ENCODE results near the gene FAM13C.
"Not testable (repeated sequence)": the region's sequence is repeated elsewhere in the genome, so short reads cannot be mapped to it uniquely, and the experiment has no call there.

The FAM13C gene

DNA sequence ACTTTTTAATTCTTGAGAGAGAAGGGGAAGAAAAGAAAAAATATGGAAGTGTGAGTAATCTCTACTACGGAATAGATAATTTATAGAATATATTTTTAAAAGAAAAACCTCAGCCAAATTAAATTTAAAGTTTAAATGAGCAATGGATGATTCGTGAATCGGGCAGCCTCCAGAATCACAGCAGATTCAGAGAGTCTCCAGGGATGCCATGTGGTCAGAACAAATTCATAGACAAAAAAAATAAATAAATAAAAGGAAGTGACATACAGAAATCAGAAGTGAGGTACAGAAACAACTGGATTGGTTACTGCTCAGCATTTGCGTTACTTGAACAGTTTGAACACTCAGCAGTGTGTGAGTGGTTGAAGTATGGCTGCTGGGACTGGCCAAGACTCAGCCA lies 132.9 kb downstream of the FAM13C start:
- TF ChIP-seq SUZ12 (IDR thresholded peaks at IDR 0.05; ENCODE audit: extremely low read depth, insufficient read depth, insufficient read length) (no peak), YY1 (IDR thresholded peaks at IDR 0.05; ENCODE audit: insufficient read depth, insufficient read length) (no peak), ZNF274 (IDR thresholded peaks at IDR 0.05; ENCODE audit: low read depth, low read length) (no peak)
- no peaks in the 10 kb centered on the region for H3K9me3 ChIP-seq (ENCODE audit: insufficient read depth, low read length)
- H3K36me3 ChIP-seq (ENCODE audit: insufficient read depth, insufficient read length, low read length): no peaks in the 10 kb centered on the region
- no peak overlapping the region for H3K4me3 ChIP-seq (ENCODE audit: insufficient read length, low read depth)
- no peak for DNase-seq (ENCODE audit: low read depth, low spot score)
- no peak overlapping the region for H3K9ac ChIP-seq (ENCODE audit: insufficient read length, low read depth)
- H3K4me1 ChIP-seq (ENCODE audit: insufficient read depth, insufficient read length): no peaks in the 10 kb centered on the region
- H3K27me3 ChIP-seq (ENCODE audit: insufficient read depth, insufficient read length): no peaks in the 10 kb centered on the region

DNA sequence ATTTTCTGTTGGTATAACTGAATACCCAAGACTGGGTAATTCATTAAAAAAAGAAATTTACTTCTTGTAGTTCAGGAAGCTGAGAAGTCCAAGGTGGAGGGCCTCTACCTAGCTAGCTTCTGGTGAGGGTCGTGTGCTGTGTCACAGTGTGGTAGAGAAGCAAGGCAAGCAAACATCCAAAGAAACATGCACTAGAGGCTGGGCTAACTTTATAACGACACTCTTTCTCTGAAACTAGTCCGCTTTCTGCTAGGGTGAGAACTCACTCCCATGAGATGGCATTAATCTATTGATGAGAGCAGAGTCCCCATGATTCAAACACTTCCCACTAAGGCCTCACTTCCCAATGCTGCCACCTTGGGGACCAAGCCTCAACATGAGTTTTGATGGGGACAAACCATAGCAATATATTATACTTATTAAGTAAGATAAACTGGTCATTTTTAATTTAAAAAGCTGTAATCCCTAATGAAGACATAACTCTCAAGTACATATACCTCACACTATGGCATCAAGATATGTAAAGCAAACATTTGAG lies 135.1 kb downstream of the FAM13C start:
- Histone ChIP-seq H3K27me3 (ENCODE audit: insufficient read depth, insufficient read length) (no peaks in the 10 kb centered on the region), H3K4me1 (ENCODE audit: insufficient read depth, insufficient read length) (no peaks in the 10 kb centered on the region), H3K9ac (ENCODE audit: insufficient read length, low read depth) (no peak overlapping the region), H3K36me3 (ENCODE audit: insufficient read depth, insufficient read length, low read length) (no peaks in the 10 kb centered on the region), H3K4me3 (ENCODE audit: insufficient read length, low read depth) (no peak overlapping the region), H3K9me3 (ENCODE audit: insufficient read depth, low read length) (no peaks in the 10 kb centered on the region)
- no peak for TF ChIP-seq YY1 (IDR thresholded peaks at IDR 0.05; ENCODE audit: insufficient read depth, insufficient read length)
- no peak for TF ChIP-seq SUZ12 (IDR thresholded peaks at IDR 0.05; ENCODE audit: extremely low read depth, insufficient read depth, insufficient read length)
- TF ChIP-seq ZNF274 (IDR thresholded peaks at IDR 0.05; ENCODE audit: low read depth, low read length): no peak
- DNase-seq (ENCODE audit: low read depth, low spot score): no peak

DNA sequence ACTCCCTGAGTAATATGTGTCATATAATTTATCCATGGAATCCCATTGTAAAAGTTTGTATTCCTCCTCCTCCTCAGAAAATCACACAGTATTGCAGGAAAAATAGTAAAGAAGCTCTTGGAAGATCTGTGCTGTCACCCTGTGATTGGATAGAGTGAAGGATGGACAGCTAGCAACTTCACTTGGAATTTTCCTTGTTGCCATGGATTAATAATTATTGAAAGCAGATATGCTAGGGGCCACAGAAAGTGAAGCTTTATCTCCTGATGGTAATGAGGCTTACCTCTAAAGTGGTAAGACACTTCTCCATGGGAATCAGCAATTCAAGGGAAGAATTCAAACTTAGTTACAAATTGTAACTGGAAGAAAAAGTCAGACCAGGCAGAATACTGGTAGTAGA lies 137.1 kb downstream of the FAM13C start:
- Histone ChIP-seq H3K9ac (ENCODE audit: insufficient read length, low read depth) (no peak overlapping the region), H3K4me3 (ENCODE audit: insufficient read length, low read depth) (no peak overlapping the region), H3K27me3 (ENCODE audit: insufficient read depth, insufficient read length) (no peaks in the 10 kb centered on the region), H3K9me3 (ENCODE audit: insufficient read depth, low read length) (no peaks in the 10 kb centered on the region), H3K4me1 (ENCODE audit: insufficient read depth, insufficient read length) (no peaks in the 10 kb centered on the region), H3K36me3 (ENCODE audit: insufficient read depth, insufficient read length, low read length) (no peaks in the 10 kb centered on the region)
- DNase-seq (ENCODE audit: low read depth, low spot score): no peak
- no peak for TF ChIP-seq ZNF274 (IDR thresholded peaks at IDR 0.05; ENCODE audit: low read depth, low read length)
- TF ChIP-seq SUZ12 (IDR thresholded peaks at IDR 0.05; ENCODE audit: extremely low read depth, insufficient read depth, insufficient read length): no peak
- TF ChIP-seq YY1 (IDR thresholded peaks at IDR 0.05; ENCODE audit: insufficient read depth, insufficient read length): no peak

DNA sequence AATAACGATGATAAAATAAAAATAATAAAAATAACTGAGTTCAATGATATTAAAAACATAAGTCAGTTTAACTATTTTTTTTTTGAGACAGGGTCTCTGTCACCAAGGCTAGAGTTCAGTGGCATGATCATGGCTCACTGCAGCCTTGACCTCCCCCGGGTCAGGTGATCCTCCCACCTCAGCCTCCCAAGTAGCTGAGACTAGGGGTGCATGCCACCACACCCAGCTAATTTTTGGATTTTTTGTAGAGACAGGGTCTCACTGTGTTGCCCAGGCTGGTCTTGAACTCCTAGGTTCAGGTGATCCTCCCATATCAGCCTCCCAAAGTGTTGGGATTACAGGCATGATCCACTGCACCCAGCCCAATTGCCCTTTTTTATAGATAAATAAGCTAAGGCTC lies 138.8 kb downstream of the FAM13C start:
- H3K36me3 ChIP-seq (ENCODE audit: insufficient read depth, insufficient read length, low read length); H3K4me1 ChIP-seq (ENCODE audit: insufficient read depth, insufficient read length); H3K9ac ChIP-seq (ENCODE audit: insufficient read length, low read depth); DNase-seq (ENCODE audit: low read depth, low spot score); H3K9me3 ChIP-seq (ENCODE audit: insufficient read depth, low read length); H3K4me3 ChIP-seq (ENCODE audit: insufficient read length, low read depth); H3K27me3 ChIP-seq (ENCODE audit: insufficient read depth, insufficient read length): not testable (repeated sequence)

DNA sequence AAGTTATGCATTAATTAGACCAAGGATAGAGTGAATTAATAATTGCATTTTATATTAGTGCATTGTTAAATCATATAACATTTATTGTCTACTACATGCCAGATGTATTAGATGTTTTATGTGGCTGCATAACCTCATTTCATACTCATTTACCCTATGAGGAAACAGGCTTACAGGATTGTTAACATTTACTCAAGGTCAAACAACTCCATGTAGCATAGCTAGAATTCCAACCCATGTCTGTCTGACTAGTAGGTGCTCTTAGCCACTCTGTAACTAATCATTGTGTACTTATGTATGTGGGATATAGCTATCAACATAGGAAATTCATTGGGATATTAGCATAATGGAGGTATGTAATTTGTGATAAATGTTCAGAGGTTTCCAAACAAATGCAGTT lies 139.6 kb downstream of the FAM13C start:
- Histone ChIP-seq H3K36me3 (ENCODE audit: insufficient read depth, insufficient read length, low read length) (no peaks in the 10 kb centered on the region), H3K4me1 (ENCODE audit: insufficient read depth, insufficient read length) (no peaks in the 10 kb centered on the region), H3K9me3 (ENCODE audit: insufficient read depth, low read length) (no peaks in the 10 kb centered on the region), H3K4me3 (ENCODE audit: insufficient read length, low read depth) (no peak overlapping the region), H3K27me3 (ENCODE audit: insufficient read depth, insufficient read length) (no peaks in the 10 kb centered on the region), H3K9ac (ENCODE audit: insufficient read length, low read depth) (no peak overlapping the region)
- TF ChIP-seq YY1 (IDR thresholded peaks at IDR 0.05; ENCODE audit: insufficient read depth, insufficient read length): no peak
- TF ChIP-seq SUZ12 (IDR thresholded peaks at IDR 0.05; ENCODE audit: extremely low read depth, insufficient read depth, insufficient read length): no peak
- no peak for TF ChIP-seq ZNF274 (IDR thresholded peaks at IDR 0.05; ENCODE audit: low read depth, low read length)
- DNase-seq (ENCODE audit: low read depth, low spot score): no peak

DNA sequence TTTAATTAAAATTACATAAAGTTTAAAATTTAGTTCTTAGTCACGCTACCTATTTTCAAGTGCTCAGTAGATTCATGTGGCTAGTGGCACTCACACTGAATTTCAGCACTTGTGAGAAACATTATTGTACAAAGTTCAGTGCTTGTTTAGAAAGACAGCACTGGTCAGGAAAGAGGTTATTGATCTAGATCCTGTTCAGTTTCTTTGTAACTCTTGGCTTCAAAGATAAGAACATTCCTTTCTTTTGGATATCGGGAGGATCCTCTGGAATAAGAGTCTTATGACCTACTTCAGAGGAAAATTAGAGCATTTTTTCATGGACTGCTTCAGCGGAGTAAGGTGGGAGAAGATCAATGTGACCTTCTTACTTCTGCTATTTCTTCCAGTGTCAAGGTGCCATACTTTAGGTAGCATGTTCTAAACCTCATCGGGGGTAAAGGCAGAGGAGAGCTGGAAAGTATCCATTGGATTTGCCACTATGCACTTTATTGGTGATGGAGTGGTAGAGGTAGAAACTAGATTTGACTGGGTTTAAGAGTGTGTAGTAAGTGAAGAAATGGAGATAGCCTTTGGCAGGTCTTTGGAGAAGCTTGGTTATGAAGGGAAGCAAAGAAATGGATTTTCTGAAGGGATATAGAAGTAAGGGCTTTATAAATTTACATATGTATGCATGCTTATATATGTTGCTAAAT lies 146.0 kb downstream of the FAM13C start:
- Histone ChIP-seq H3K27me3 (ENCODE audit: insufficient read depth, insufficient read length) (no peaks in the 10 kb centered on the region), H3K4me1 (ENCODE audit: insufficient read depth, insufficient read length) (no peaks in the 10 kb centered on the region), H3K36me3 (ENCODE audit: insufficient read depth, insufficient read length, low read length) (no peaks in the 10 kb centered on the region), H3K9me3 (ENCODE audit: insufficient read depth, low read length) (no peaks in the 10 kb centered on the region), H3K4me3 (ENCODE audit: insufficient read length, low read depth) (no peak overlapping the region), H3K9ac (ENCODE audit: insufficient read length, low read depth) (no peak overlapping the region)
- TF ChIP-seq YY1 (IDR thresholded peaks at IDR 0.05; ENCODE audit: insufficient read depth, insufficient read length) (no peak), SUZ12 (IDR thresholded peaks at IDR 0.05; ENCODE audit: extremely low read depth, insufficient read depth, insufficient read length) (no peak), ZNF274 (IDR thresholded peaks at IDR 0.05; ENCODE audit: low read depth, low read length) (no peak)
- no peak for DNase-seq (ENCODE audit: low read depth, low spot score)

DNA sequence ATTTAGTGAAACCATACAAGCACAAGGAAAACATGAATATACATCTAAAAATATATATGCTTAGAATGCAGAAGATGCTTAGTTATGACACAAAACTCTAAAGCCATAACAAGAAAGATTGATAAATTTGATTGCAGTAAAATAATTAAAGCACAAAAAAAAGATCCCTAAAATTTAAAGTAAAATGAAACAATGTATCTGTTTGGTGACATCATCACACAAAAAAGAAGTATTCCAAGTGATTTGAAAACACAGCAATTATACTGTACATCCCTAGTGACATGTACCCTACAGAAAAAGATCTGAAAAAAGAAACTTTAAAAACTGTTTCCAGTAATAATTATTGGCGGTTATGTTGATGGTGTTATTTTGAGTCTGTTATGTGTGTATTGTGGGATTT lies 148.2 kb downstream of the FAM13C start:
- Histone ChIP-seq H3K4me3 (ENCODE audit: insufficient read length, low read depth) (no peak overlapping the region), H3K27me3 (ENCODE audit: insufficient read depth, insufficient read length) (no peaks in the 10 kb centered on the region), H3K9ac (ENCODE audit: insufficient read length, low read depth) (no peak overlapping the region), H3K36me3 (ENCODE audit: insufficient read depth, insufficient read length, low read length) (no peaks in the 10 kb centered on the region), H3K4me1 (ENCODE audit: insufficient read depth, insufficient read length) (no peaks in the 10 kb centered on the region), H3K9me3 (ENCODE audit: insufficient read depth, low read length) (no peaks in the 10 kb centered on the region)
- TF ChIP-seq YY1 (IDR thresholded peaks at IDR 0.05; ENCODE audit: insufficient read depth, insufficient read length) (no peak), ZNF274 (IDR thresholded peaks at IDR 0.05; ENCODE audit: low read depth, low read length) (no peak), SUZ12 (IDR thresholded peaks at IDR 0.05; ENCODE audit: extremely low read depth, insufficient read depth, insufficient read length) (no peak)
- DNase-seq (ENCODE audit: low read depth, low spot score): no peak
